Dermis microvascular lymphatic vessel endothelial cell (primary cell): ENCODE measurements around the gene NDUFS8. TPM values are rescaled to one million over a fixed set of nuclear protein-coding genes. Genes with fewer than 3 reads are reported as not detected.

Experiments used
- DNase-seq, 2 donors: peaks; one replicate each; pipeline versions ENCODE4 v3.0.0 to v3.0.0-alpha.2; 2010; ENCODE audit warnings: low read depth in 2 of 2
- total RNA-seq: library from RNA; depleted of rRNA; stranded (reverse); fragments of >200 nt; gene quantifications from 2 replicates; pipeline ENCODE4 v1.2.1, GENCODE V29; 2014

The NDUFS8 gene
- total RNA-seq, 1 donor from 2014 or later = 96.3 TPM

GRCh38 chr11:68002938-68003845 is 27.3 kb upstream of the NDUFS8 start:
- no peak for DNase-seq

- DNase-seq = peak; percentile 75 to 85
Measured at GRCh38 chr11:68003846-68004550, 26.5 kb upstream of the NDUFS8 start, which contains the start of gene UNC93B1. Gene UNC93B1, minus strand, starts transcription at chr11:68004097. Its CDS starts 54 bp downstream, at chr11:68004043.

- DNase-seq = no peak
Measured at GRCh38 chr11:68004551-68005335, 25.7 kb upstream of the NDUFS8 start.

- DNase-seq = no peak
Measured at GRCh38 chr11:68006606-68007166, 23.8 kb upstream of the NDUFS8 start.

- no peak for DNase-seq
Measured at GRCh38 chr11:68007498-68008380, 22.7 kb upstream of the NDUFS8 start.

- DNase-seq = no peak
Measured at GRCh38 chr11:68008381-68009337, 21.8 kb upstream of the NDUFS8 start.

- peak in 1 of 2 donors; percentile 40 for DNase-seq
Measured at GRCh38 chr11:68009391-68010089, 20.9 kb upstream of the NDUFS8 start.

GRCh38 chr11:68010090-68011041 is 20.1 kb upstream of the NDUFS8 start, which contains the start of gene ALDH3B1:
Gene ALDH3B1, plus strand, starts transcription at chr11:68010327. Its CDS starts 4,971 bp downstream, at chr11:68015298.
- DNase-seq = peak in 1 of 2 donors; percentile 16

- no peak for DNase-seq
Measured at GRCh38 chr11:68011051-68011943, 19.2 kb upstream of the NDUFS8 start.

- no peak for DNase-seq
Measured at GRCh38 chr11:68012044-68012842, 18.2 kb upstream of the NDUFS8 start.

GRCh38 chr11:68012843-68013610 is 17.5 kb upstream of the NDUFS8 start:
- DNase-seq = no peak

GRCh38 chr11:68013611-68014156 is 16.8 kb upstream of the NDUFS8 start:
- DNase-seq = no peak

- DNase-seq = peak in 1 of 2 donors; percentile 66
Measured at GRCh38 chr11:68014157-68014946, 16.1 kb upstream of the NDUFS8 start.
